ELF-1 (cell line): ENCODE data around the gene LAMTOR4.
"Not testable (repeated sequence)": the region's sequence is repeated elsewhere in the genome, so short reads cannot be mapped to it uniquely, and the experiment has no call there.

ENCODE experiments used
- DNase-seq: peaks from one replicate; pipeline ENCODE4 v3.0.0-alpha.2; 2016; ENCODE audit warnings: low read depth, low spot score

The LAMTOR4 gene

GRCh38 chr7:100171087-100171681 lies 22.5 kb downstream of the LAMTOR4 start:
- DNase-seq, result peak; percentile 42

GRCh38 chr7:100171840-100172239 lies 23.1 kb downstream of the LAMTOR4 start:
- DNase-seq, result no peak

- no peak for DNase-seq
Measured at GRCh38 chr7:100173806-100174495, 25.2 kb downstream of the LAMTOR4 start.

- DNase-seq, result no peak
Measured at GRCh38 chr7:100174582-100174981, 25.9 kb downstream of the LAMTOR4 start.

GRCh38 chr7:100175296-100175935 lies 26.7 kb downstream of the LAMTOR4 start:
- no peak for DNase-seq

- DNase-seq, result no peak
Measured at GRCh38 chr7:100176096-100177044, 27.7 kb downstream of the LAMTOR4 start.

GRCh38 chr7:100177045-100178001 lies 28.6 kb downstream of the LAMTOR4 start, which contains the start of the genes GPC2 and STAG3:
Gene GPC2, minus strand, starts transcription at chr7:100177381. Its CDS starts 182 bp downstream, at chr7:100177199.
Gene STAG3, plus strand, starts transcription at chr7:100177918. Its CDS starts 2,639 bp downstream, at chr7:100180557.
- peak; percentile 99 for DNase-seq

- not testable (repeated sequence) for DNase-seq
Measured at GRCh38 chr7:100180084-100180483, 31.4 kb downstream of the LAMTOR4 start.

- DNase-seq, result not testable (repeated sequence)
Measured at GRCh38 chr7:100182616-100183015, 33.9 kb downstream of the LAMTOR4 start.

- DNase-seq, result not testable (repeated sequence)
Measured at GRCh38 chr7:100183090-100183489, 34.4 kb downstream of the LAMTOR4 start.

- no peak for DNase-seq
Measured at GRCh38 chr7:100185726-100186125, 37.0 kb downstream of the LAMTOR4 start.

GRCh38 chr7:100189061-100189460 lies 40.3 kb downstream of the LAMTOR4 start:
- DNase-seq, result no peak

- DNase-seq, result no peak
Measured at GRCh38 chr7:100190048-100190711, 41.5 kb downstream of the LAMTOR4 start.

GRCh38 chr7:100191775-100192174 lies 43.1 kb downstream of the LAMTOR4 start:
- no peak for DNase-seq

GRCh38 chr7:100192281-100192862 lies 43.7 kb downstream of the LAMTOR4 start:
- DNase-seq, result not testable (repeated sequence)

- no peak for DNase-seq
Measured at GRCh38 chr7:100192969-100193368, 44.3 kb downstream of the LAMTOR4 start.

- DNase-seq, result no peak
Measured at GRCh38 chr7:100195222-100195621, 46.5 kb downstream of the LAMTOR4 start.

GRCh38 chr7:100195901-100196322 lies 47.2 kb downstream of the LAMTOR4 start:
- DNase-seq, result not testable (repeated sequence)

GRCh38 chr7:100198266-100198665 lies 49.5 kb downstream of the LAMTOR4 start:
- DNase-seq, result no peak
